GM23338 (cell line): ENCODE data around the gene NFIB. TPM values are rescaled to one million over a fixed set of nuclear protein-coding genes. Genes with fewer than 3 reads are reported as not detected.

ENCODE experiments used
- ATAC-seq: fragments of 200-7000 bp; cut with Tn5 transposase; 3 replicates; pipeline ENCODE4 v1.9.1; 2020
- DNase-seq: peaks from one replicate; pipeline ENCODE4 v3.0.0-alpha.2; 2015; ENCODE audit warnings: low spot score
- H2AFZ ChIP-seq: fragments of 200-600 bp; sonication (generic); 2 replicates; pipeline ENCODE4 v1.8.0; 2016; ENCODE audit warnings: antibody characterized with exemption, mild to moderate bottlenecking, moderate library complexity
- H3F3A ChIP-seq: fragments of 200-600 bp; sonication (generic); replicated peaks from 2 replicates; pipeline ENCODE4 v1.8.0; 2017; ENCODE audit warnings: antibody characterized with exemption, mixed run types, low read depth
- H3K27ac ChIP-seq: fragments of 200-600 bp; sonication (generic); 2 replicates; pipeline ENCODE4 v1.6.1; 2016; ENCODE audit warnings: low read depth
- H3K27me3 ChIP-seq: fragments of 200-600 bp; sonication (generic); 2 replicates; pipeline ENCODE4 v1.8.0; 2016; ENCODE audit warnings: mild to moderate bottlenecking, mixed run types, moderate library complexity; ENCODE audit not compliant: insufficient read depth
- H3K36me3 ChIP-seq: fragments of 200-600 bp; sonication (generic); 2 replicates; pipeline ENCODE4 v1.8.0; 2016; ENCODE audit warnings: mild to moderate bottlenecking; ENCODE audit not compliant: insufficient read depth
- H3K4me1 ChIP-seq: fragments of 200-600 bp; sonication (generic); 2 replicates; pipeline ENCODE4 v1.8.0; 2016; ENCODE audit warnings: mild to moderate bottlenecking, moderate library complexity; ENCODE audit not compliant: insufficient read depth
- H3K4me2 ChIP-seq: fragments of 200-600 bp; sonication (generic); 2 replicates; pipeline ENCODE4 v1.7.1; 2017; ENCODE audit warnings: mixed run types
- H3K4me3 ChIP-seq: fragments of 200-600 bp; sonication (generic); 2 replicates; pipeline ENCODE4 v1.6.1; 2016; ENCODE audit warnings: mixed run types
- H3K79me2 ChIP-seq: fragments of 200-600 bp; sonication (generic); replicated peaks from 2 replicates; pipeline ENCODE4 v1.8.0; 2017; ENCODE audit warnings: mild to moderate bottlenecking; ENCODE audit not compliant: insufficient read depth
- H3K9me2 ChIP-seq: fragments of 200-600 bp; sonication (generic); 2 replicates; pipeline ENCODE4 v1.8.0; 2017; ENCODE audit not compliant: insufficient read depth
- H4K20me1 ChIP-seq: fragments of 200-600 bp; sonication (generic); replicated peaks from 2 replicates; pipeline ENCODE4 v1.8.0; 2017; ENCODE audit warnings: mild to moderate bottlenecking; ENCODE audit not compliant: insufficient read depth
- H3K27ac Mint-ChIP-seq: 2 replicates; pipeline ENCODE4 v1.8.0; 2020; ENCODE audit warnings: inconsistent platforms, mild to moderate bottlenecking, moderate library complexity, mixed read lengths
- H3K27me3 Mint-ChIP-seq: 3 replicates; pipeline ENCODE4 v1.8.0; 2022; ENCODE audit warnings: low read depth, mild to moderate bottlenecking, moderate library complexity, mixed read lengths, inconsistent platforms; ENCODE audit not compliant: insufficient read depth, poor library complexity
- H3K36me3 Mint-ChIP-seq: 3 replicates; pipeline ENCODE4 v1.8.0; 2021; ENCODE audit warnings: low read depth, mild to moderate bottlenecking, inconsistent platforms, moderate library complexity, mixed read lengths
- H3K4me1 Mint-ChIP-seq: 3 replicates; pipeline ENCODE4 v1.8.0; 2020; ENCODE audit warnings: mild to moderate bottlenecking, inconsistent platforms, mixed read lengths
- H3K4me3 Mint-ChIP-seq: 3 replicates; pipeline ENCODE4 v1.8.0; 2021; ENCODE audit warnings: moderate library complexity, mild to moderate bottlenecking, inconsistent platforms, mixed read lengths
- H3K9me3 Mint-ChIP-seq: 3 replicates; pipeline ENCODE4 v1.8.0; 2020; ENCODE audit warnings: moderate library complexity, mild to moderate bottlenecking, inconsistent platforms, mixed read lengths
- EZH2 ChIP-seq: fragments of 200-600 bp; sonication (generic); IDR thresholded peaks from one replicate; pipeline ENCODE4 v1.8.0; 2017; ENCODE audit warnings: antibody characterized with exemption, mild to moderate bottlenecking, low read depth; ENCODE audit not compliant: unreplicated experiment
- EZH2phosphoT487 ChIP-seq: fragments of 200-600 bp; sonication (generic); IDR thresholded peaks from one replicate; pipeline ENCODE4 v1.8.1; 2018; ENCODE audit warnings: antibody characterized with exemption; ENCODE audit not compliant: unreplicated experiment
- JUNB ChIP-seq: IDR thresholded peaks from one replicate; pipeline ENCODE4 v1.6.1; 2016; ENCODE audit warnings: antibody characterized with exemption; ENCODE audit not compliant: unreplicated experiment
- NANOG ChIP-seq: IDR thresholded peaks from 2 replicates; pipeline ENCODE4 v1.6.1; 2016; ENCODE audit warnings: antibody characterized with exemption, borderline replicate concordance
- POLR2AphosphoS5 ChIP-seq: IDR thresholded peaks from 2 replicates; pipeline ENCODE4 v1.6.1; 2016; ENCODE audit warnings: antibody characterized with exemption, low read depth
- STAT1 ChIP-seq: IDR thresholded peaks from one replicate; pipeline ENCODE4 v1.6.1; 2016; ENCODE audit warnings: antibody characterized with exemption; ENCODE audit not compliant: unreplicated experiment
- ZNF114 ChIP-seq: fragments of 250-450 bp; sonication (Bioruptor Pico); IDR thresholded peaks from 2 replicates; pipeline ENCODE4 v1.5.0; 2020; ENCODE audit warnings: mild to moderate bottlenecking, moderate library complexity
- ZNF331 ChIP-seq: fragments of 250-450 bp; sonication (Bioruptor Pico); IDR thresholded peaks from 2 replicates; pipeline ENCODE4 v1.5.0; 2020; ENCODE audit warnings: low read depth, mild to moderate bottlenecking, moderate library complexity
- polyA plus RNA-seq: library from polyadenylated mRNA; unstranded; fragments of >200 nt; fragmentation: Nextera tagmentation; extraction: Ambion mirVana; gene quantifications from 2 replicates; pipeline ENCODE4 v1.2.1, GENCODE V29; 2016
- total RNA-seq: library from RNA; depleted of rRNA; stranded (reverse); fragments of >200 nt; shearing (Covaris generic); gene quantifications from 2 replicates; pipeline ENCODE4 v1.2.3, GENCODE V29; 2014
- TF ChIP-seq, protein P1 (sequence below): IDR thresholded peaks from one replicate; pipeline ENCODE4 v1.6.1; 2018; ENCODE audit warnings: antibody characterized with exemption; ENCODE audit not compliant: unreplicated experiment
- TF ChIP-seq, protein P2 (sequence below): fragments of 250-450 bp; sonication (Bioruptor Pico); IDR thresholded peaks from 2 replicates; pipeline ENCODE4 v1.5.0; 2020; ENCODE audit warnings: mild to moderate bottlenecking, moderate library complexity
- TF ChIP-seq, protein P3 (sequence below): IDR thresholded peaks from 2 replicates; pipeline ENCODE4 v1.6.1; 2016; ENCODE audit warnings: antibody characterized with exemption
- TF ChIP-seq, protein P4 (sequence below), 2 experiments: fragments of 200-600 bp in 1 of 2; sonication (generic) in 1 of 2; conservative IDR thresholded peaks; 2 replicates each; pipeline versions ENCODE4 v1.5.1 to v1.6.1; 2016 to 2017; ENCODE audit warnings: antibody characterized with exemption in 2 of 2, low read depth in 2 of 2, mild to moderate bottlenecking in 2 of 2, moderate library complexity in 1 of 2

NFIB gene
- total and polyA plus RNA-seq, 2 experiments from 2014 or later: 3.9 to 4.7 TPM

DNA sequence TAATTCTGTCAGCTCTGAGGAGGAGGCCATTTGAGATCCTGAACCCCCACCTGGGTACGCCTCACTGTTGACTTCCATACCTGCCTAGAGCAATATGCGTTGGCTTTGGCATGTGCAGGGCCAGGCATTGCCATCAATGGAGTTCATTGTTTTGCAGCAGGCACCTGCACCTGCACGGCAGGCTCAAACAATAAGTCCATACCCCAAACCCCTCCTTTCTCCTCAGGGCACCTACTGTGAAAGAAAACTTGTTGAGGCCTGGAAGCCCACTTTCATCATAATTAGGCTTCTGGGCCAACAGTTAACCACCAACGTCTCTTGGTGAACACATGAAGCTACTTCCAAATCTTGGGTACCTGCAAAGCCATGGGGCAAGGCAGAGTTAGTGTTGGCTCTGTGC lies 238.7 kb downstream of the NFIB start (continued):
- TF ChIP-seq, protein P1, sequence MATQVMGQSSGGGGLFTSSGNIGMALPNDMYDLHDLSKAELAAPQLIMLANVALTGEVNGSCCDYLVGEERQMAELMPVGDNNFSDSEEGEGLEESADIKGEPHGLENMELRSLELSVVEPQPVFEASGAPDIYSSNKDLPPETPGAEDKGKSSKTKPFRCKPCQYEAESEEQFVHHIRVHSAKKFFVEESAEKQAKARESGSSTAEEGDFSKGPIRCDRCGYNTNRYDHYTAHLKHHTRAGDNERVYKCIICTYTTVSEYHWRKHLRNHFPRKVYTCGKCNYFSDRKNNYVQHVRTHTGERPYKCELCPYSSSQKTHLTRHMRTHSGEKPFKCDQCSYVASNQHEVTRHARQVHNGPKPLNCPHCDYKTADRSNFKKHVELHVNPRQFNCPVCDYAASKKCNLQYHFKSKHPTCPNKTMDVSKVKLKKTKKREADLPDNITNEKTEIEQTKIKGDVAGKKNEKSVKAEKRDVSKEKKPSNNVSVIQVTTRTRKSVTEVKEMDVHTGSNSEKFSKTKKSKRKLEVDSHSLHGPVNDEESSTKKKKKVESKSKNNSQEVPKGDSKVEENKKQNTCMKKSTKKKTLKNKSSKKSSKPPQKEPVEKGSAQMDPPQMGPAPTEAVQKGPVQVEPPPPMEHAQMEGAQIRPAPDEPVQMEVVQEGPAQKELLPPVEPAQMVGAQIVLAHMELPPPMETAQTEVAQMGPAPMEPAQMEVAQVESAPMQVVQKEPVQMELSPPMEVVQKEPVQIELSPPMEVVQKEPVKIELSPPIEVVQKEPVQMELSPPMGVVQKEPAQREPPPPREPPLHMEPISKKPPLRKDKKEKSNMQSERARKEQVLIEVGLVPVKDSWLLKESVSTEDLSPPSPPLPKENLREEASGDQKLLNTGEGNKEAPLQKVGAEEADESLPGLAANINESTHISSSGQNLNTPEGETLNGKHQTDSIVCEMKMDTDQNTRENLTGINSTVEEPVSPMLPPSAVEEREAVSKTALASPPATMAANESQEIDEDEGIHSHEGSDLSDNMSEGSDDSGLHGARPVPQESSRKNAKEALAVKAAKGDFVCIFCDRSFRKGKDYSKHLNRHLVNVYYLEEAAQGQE: no peak
- TF ChIP-seq POLR2AphosphoS5: no peak
- TF ChIP-seq, protein P2, sequence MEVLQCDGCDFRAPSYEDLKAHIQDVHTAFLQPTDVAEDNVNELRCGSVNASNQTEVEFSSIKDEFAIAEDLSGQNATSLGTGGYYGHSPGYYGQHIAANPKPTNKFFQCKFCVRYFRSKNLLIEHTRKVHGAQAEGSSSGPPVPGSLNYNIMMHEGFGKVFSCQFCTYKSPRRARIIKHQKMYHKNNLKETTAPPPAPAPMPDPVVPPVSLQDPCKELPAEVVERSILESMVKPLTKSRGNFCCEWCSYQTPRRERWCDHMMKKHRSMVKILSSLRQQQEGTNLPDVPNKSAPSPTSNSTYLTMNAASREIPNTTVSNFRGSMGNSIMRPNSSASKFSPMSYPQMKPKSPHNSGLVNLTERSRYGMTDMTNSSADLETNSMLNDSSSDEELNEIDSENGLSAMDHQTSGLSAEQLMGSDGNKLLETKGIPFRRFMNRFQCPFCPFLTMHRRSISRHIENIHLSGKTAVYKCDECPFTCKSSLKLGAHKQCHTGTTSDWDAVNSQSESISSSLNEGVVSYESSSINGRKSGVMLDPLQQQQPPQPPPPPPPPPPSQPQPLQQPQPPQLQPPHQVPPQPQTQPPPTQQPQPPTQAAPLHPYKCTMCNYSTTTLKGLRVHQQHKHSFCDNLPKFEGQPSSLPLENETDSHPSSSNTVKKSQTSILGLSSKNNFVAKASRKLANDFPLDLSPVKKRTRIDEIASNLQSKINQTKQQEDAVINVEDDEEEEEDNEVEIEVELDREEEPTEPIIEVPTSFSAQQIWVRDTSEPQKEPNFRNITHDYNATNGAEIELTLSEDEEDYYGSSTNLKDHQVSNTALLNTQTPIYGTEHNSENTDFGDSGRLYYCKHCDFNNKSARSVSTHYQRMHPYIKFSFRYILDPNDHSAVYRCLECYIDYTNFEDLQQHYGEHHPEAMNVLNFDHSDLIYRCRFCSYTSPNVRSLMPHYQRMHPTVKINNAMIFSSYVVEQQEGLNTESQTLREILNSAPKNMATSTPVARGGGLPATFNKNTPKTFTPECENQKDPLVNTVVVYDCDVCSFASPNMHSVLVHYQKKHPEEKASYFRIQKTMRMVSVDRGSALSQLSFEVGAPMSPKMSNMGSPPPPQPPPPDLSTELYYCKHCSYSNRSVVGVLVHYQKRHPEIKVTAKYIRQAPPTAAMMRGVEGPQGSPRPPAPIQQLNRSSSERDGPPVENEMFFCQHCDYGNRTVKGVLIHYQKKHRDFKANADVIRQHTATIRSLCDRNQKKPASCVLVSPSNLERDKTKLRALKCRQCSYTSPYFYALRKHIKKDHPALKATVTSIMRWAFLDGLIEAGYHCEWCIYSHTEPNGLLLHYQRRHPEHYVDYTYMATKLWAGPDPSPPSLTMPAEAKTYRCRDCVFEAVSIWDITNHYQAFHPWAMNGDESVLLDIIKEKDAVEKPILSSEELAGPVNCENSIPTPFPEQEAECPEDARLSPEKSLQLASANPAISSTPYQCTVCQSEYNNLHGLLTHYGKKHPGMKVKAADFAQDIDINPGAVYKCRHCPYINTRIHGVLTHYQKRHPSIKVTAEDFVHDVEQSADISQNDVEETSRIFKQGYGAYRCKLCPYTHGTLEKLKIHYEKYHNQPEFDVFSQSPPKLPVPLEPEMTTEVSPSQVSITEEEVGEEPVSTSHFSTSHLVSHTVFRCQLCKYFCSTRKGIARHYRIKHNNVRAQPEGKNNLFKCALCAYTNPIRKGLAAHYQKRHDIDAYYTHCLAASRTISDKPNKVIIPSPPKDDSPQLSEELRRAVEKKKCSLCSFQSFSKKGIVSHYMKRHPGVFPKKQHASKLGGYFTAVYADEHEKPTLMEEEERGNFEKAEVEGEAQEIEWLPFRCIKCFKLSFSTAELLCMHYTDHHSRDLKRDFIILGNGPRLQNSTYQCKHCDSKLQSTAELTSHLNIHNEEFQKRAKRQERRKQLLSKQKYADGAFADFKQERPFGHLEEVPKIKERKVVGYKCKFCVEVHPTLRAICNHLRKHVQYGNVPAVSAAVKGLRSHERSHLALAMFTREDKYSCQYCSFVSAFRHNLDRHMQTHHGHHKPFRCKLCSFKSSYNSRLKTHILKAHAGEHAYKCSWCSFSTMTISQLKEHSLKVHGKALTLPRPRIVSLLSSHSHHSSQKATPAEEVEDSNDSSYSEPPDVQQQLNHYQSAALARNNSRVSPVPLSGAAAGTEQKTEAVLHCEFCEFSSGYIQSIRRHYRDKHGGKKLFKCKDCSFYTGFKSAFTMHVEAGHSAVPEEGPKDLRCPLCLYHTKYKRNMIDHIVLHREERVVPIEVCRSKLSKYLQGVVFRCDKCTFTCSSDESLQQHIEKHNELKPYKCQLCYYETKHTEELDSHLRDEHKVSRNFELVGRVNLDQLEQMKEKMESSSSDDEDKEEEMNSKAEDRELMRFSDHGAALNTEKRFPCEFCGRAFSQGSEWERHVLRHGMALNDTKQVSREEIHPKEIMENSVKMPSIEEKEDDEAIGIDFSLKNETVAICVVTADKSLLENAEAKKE: no peak

DNA sequence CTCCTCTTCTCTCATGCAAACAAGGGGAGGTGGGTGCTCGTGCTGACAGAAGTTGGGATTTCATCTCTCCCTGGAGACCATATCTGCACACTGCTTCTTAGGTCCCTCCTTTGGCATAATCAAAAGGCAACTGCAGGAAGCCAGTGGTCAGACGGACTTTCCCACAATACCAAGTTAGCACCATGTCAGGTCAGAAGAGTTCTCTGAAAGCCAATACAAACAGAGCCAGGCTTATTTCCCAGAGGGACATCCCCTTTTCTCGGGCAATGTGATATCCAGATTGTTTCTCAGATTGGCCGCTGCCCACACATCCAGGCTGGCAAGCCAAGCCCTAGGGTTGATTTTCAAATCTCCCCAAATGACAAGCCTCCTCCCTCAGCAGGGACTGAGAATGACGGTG lies 241.1 kb downstream of the NFIB start:
- Histone ChIP-seq H3K4me2 (no peak overlapping the region), H3F3A (no peaks in the 10 kb centered on the region), H3K36me3 (no peaks in the 10 kb centered on the region), H3K4me1 (no peaks in the 10 kb centered on the region), H3K27ac (no peak overlapping the region), H3K4me3 (no peak overlapping the region), H3K9me2 (peaks cover 34% of the 10 kb centered on the region), H3K27me3 (no peaks in the 10 kb centered on the region), H2AFZ (no peak overlapping the region), H3K79me2 (no peaks in the 10 kb centered on the region), H4K20me1 (no peaks in the 10 kb centered on the region)
- Mint-ChIP-seq H3K27ac (no peak overlapping the region), H3K9me3 (no peaks in the 10 kb centered on the region), H3K4me3 (no peak overlapping the region), H3K36me3 (no peaks in the 10 kb centered on the region), H3K27me3 (no peaks in the 10 kb centered on the region), H3K4me1 (peaks cover 6% of the 10 kb centered on the region; the same call in 1 of the 3 replicates)
- no peak for DNase-seq
- no peak for ATAC-seq
- TF ChIP-seq JUNB (no peak), STAT1 (no peak), EZH2phosphoT487 (no peak), ZNF331 (CRISPR knock-in tag) (no peak), EZH2 (no peak), ZNF114 (CRISPR knock-in tag) (no peak), NANOG (no peak)
- TF ChIP-seq, protein P3, sequence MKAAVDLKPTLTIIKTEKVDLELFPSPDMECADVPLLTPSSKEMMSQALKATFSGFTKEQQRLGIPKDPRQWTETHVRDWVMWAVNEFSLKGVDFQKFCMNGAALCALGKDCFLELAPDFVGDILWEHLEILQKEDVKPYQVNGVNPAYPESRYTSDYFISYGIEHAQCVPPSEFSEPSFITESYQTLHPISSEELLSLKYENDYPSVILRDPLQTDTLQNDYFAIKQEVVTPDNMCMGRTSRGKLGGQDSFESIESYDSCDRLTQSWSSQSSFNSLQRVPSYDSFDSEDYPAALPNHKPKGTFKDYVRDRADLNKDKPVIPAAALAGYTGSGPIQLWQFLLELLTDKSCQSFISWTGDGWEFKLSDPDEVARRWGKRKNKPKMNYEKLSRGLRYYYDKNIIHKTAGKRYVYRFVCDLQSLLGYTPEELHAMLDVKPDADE: no peak
- TF ChIP-seq, protein P4, sequence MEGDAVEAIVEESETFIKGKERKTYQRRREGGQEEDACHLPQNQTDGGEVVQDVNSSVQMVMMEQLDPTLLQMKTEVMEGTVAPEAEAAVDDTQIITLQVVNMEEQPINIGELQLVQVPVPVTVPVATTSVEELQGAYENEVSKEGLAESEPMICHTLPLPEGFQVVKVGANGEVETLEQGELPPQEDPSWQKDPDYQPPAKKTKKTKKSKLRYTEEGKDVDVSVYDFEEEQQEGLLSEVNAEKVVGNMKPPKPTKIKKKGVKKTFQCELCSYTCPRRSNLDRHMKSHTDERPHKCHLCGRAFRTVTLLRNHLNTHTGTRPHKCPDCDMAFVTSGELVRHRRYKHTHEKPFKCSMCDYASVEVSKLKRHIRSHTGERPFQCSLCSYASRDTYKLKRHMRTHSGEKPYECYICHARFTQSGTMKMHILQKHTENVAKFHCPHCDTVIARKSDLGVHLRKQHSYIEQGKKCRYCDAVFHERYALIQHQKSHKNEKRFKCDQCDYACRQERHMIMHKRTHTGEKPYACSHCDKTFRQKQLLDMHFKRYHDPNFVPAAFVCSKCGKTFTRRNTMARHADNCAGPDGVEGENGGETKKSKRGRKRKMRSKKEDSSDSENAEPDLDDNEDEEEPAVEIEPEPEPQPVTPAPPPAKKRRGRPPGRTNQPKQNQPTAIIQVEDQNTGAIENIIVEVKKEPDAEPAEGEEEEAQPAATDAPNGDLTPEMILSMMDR (conservative IDR thresholded peaks at IDR 0.05; ENCODE audit: low read depth in 2 of 2): no peak
